NB4 (cell line): Measurements from ENCODE around the gene MYH9.

Experiments used
- DNase-seq: peaks from one replicate; pipeline ENCODE4 v3.0.0; 2010; ENCODE audit warnings: low read depth
- H3K4me3 ChIP-seq: one replicate; pipeline ENCODE4 v1.5.1; 2011; ENCODE audit warnings: mild to moderate bottlenecking, low read depth, low read length, moderate library complexity
- MYC ChIP-seq: IDR thresholded peaks from 2 replicates; pipeline ENCODE4 v1.6.1; 2011; ENCODE audit warnings: low read depth, low read length
- POLR2A ChIP-seq: IDR thresholded peaks from 2 replicates; pipeline ENCODE4 v1.6.1; 2011; ENCODE audit warnings: mild to moderate bottlenecking; ENCODE audit not compliant: insufficient read length; ENCODE audit errors: extremely low read depth
- TF ChIP-seq, protein P1 (sequence below): IDR thresholded peaks from 2 replicates; pipeline ENCODE4 v1.6.1; 2011; ENCODE audit warnings: low read depth, low read length
- TF ChIP-seq, protein P2 (sequence below): IDR thresholded peaks from one replicate; pipeline ENCODE4 v1.5.1; 2012; ENCODE audit warnings: low read depth, low read length

MYH9 gene

DNA sequence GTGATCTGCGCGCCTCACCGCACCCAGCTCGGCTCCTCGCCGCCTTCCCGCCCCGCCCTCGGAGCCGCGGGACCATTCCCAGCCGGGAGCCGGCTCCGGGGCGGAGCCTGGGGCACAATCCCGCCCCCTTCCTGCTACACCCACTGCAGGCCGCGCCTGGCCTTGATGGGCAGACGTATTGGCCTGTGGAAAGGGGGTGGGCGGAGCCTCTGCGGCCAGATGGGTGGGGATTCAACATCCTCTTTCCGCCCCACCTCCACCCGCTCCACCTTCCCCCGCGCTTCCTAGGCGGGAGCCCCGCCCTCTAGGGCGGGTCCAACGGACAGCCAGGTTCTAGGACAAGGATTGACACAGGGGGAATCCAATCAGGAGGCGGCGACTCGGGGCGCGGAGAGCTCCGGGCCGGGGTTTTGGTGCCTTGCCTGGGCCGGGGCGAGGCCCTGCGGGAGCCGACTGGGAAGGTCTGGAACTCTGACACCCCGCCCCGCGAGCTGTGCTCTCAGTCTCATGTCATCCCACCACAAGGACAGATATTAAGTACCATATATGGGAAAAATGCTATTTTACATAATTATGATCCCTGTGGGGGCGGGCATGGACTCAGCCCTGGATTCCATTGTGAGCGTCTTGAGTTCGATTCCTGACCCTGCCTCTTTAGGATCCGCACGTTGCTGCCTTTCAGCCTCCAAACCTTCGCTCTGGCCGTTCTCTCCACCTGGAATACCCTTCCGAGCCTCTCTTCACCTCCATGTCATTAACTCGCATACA is at the start of gene MYH9:
Gene MYH9 (minus strand): TSS at position 9 of the 768 bp plus-strand sequence. CDS start 38,731 bp downstream, outside the sequence.
- no peak for TF ChIP-seq MYC
- TF ChIP-seq, protein P1, sequence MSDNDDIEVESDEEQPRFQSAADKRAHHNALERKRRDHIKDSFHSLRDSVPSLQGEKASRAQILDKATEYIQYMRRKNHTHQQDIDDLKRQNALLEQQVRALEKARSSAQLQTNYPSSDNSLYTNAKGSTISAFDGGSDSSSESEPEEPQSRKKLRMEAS: no peak
- TF ChIP-seq POLR2A: no peak
- TF ChIP-seq, protein P2, sequence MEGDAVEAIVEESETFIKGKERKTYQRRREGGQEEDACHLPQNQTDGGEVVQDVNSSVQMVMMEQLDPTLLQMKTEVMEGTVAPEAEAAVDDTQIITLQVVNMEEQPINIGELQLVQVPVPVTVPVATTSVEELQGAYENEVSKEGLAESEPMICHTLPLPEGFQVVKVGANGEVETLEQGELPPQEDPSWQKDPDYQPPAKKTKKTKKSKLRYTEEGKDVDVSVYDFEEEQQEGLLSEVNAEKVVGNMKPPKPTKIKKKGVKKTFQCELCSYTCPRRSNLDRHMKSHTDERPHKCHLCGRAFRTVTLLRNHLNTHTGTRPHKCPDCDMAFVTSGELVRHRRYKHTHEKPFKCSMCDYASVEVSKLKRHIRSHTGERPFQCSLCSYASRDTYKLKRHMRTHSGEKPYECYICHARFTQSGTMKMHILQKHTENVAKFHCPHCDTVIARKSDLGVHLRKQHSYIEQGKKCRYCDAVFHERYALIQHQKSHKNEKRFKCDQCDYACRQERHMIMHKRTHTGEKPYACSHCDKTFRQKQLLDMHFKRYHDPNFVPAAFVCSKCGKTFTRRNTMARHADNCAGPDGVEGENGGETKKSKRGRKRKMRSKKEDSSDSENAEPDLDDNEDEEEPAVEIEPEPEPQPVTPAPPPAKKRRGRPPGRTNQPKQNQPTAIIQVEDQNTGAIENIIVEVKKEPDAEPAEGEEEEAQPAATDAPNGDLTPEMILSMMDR: no peak
- H3K4me3 ChIP-seq: peak within 1 kb of the TSS; percentile 91
- peak; percentile 99 for DNase-seq

DNA sequence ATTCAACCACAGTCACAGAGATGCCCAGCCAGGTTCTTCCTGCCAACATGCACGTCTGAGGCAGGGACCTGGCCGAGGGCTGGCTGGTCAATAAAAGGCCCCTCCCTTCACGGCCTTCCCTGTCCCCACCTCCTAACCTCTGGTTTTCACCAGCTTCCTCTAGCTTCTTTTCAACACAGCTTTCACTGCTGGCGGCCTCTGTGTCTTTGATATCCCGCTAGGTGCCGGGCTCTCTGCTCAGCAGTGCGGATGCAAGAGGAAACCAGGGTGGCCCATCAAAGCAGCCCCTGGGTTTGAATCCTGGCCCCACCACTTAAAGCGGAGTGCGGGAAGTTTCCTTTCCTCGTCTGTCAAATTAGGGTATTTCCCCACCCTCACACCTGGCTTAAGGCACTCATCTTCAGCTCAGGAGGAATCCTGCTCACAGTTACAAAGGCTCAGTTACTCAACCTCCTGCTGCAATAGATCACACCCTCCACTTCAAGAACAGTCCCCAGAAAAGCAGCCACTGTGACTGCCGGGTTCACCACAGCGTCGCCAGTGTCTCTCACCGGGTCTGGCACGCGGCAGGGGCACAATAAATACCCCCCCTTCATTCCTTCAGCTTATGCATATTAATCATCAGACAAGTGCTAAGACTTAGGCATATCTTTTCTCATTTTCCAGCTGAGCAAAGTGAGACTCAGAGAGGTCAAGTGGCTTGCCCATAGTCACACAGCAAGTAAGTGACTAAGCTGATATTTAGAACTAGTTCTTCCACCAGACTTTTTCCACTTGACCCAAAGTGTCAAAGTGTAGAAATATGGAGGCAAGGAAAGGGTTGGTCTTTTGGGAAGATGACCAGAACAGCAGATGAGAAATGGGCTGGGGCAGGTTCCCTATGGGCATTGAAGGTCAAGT is 48.0 kb upstream of the MYH9 start:
- DNase-seq: no peak
- TF ChIP-seq POLR2A (no peak), MYC (no peak)
- TF ChIP-seq, protein P1: no peak
- TF ChIP-seq, protein P2: no peak
- H3K4me3 ChIP-seq: no peak overlapping the region

DNA sequence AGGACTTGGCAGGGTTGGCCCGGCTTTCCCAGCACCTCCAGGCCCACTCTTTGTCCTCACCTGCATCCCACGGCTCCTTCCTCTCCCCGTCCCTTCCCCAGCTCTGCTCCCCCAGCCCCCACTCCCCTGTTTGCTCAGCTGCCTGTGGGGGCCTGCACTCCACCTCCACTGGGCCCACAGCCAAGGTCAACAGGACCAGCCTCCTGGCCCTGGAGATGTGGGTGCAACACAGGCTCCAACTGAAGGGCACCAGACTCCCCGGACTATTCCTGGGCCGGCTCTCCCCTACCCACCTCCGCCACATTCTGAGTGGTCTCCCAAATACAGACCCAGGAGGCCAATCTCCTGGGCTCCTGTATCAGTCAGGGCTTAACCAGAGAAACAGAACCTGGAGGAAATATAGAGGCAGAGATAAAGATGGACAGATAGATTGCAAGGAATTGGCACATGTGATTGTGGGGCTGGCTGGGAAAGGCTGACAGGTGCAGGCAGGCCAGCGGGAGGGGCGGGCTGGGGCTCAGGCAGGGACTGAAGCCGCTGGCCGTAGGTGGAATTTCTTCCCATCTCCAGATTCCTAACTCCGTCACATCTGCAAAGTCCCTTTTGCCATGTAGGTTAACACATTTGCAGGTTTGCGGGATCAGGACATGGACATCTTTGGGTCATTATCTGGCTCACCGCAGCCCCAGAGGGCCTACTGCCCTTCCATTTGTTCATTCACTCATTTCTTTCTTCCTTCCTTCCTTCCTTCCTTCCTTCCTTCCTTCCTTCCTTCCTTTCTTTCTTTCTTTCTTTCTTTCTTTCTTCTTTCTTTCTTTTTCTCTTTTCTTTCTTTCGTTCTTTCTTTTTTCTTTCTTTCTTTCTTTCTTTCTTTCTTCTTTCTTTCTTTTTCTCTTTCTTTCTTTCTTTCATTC is 45.8 kb upstream of the MYH9 start:
- no peak overlapping the region for H3K4me3 ChIP-seq
- TF ChIP-seq MYC (no peak), POLR2A (no peak)
- TF ChIP-seq, protein P2: no peak
- TF ChIP-seq, protein P1: no peak
- DNase-seq: no peak

DNA sequence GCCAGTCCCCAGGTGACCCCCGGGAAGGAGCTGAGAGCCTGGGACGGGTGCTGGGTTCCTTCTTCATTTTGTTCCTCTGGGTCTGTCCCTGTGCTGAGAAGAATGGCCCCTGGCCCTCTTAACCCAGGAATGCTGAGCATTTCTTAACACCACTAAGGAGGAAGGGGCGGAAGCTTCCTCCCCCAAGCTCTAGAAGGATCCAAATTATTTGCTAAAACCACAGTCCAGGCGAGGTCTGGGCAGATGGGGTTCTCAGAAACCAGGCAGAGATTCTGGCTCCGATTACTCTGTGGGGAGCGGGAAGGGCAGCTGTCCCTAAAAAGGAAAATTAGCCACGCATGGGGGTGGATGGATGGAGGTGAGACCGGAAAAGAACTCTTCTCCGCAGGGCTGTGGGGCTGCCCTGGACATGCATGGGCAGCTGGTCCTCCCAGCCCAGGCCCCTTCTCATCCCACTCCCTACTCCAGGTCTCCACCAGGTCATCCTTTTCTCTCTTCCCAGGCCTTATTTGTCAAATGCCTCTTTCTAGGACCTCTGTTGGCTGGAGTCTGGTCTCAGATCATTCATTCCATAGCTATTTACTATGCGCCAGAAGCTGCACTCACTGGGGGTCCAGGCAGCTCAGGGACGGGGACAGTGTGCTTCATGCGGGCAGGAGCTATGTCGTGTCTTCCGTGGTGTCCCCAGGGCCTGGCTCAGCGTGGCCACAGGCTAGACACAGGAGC is 45.0 kb upstream of the MYH9 start:
- DNase-seq: no peak
- no peak overlapping the region for H3K4me3 ChIP-seq
- TF ChIP-seq, protein P2: no peak
- TF ChIP-seq, protein P1: no peak
- TF ChIP-seq MYC (no peak), POLR2A (no peak)
